ENCODE measurements around the gene AKIRIN1.

DNA sequence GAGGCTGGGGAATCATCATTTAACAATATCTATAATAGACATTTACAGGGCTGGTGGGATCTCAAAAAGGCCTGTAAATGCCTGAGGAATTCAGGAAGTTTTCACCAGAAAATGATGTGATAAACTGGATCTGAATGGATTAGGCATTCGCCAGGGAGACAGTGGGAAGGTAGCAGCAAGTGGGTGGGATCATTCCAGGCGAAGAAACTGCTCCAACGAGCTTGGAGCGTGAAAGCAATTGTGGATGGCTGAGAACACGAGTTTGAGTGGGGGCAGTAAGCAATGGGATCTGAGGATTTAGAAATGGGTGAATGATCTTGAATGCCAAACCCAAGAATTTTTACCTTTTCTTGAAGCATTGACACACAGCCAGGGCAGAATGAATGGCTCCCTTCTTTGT is 26.2 kb downstream of the AKIRIN1 start:
- TF ChIP-seq, protein P1, sequence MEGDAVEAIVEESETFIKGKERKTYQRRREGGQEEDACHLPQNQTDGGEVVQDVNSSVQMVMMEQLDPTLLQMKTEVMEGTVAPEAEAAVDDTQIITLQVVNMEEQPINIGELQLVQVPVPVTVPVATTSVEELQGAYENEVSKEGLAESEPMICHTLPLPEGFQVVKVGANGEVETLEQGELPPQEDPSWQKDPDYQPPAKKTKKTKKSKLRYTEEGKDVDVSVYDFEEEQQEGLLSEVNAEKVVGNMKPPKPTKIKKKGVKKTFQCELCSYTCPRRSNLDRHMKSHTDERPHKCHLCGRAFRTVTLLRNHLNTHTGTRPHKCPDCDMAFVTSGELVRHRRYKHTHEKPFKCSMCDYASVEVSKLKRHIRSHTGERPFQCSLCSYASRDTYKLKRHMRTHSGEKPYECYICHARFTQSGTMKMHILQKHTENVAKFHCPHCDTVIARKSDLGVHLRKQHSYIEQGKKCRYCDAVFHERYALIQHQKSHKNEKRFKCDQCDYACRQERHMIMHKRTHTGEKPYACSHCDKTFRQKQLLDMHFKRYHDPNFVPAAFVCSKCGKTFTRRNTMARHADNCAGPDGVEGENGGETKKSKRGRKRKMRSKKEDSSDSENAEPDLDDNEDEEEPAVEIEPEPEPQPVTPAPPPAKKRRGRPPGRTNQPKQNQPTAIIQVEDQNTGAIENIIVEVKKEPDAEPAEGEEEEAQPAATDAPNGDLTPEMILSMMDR (IDR thresholded peaks at IDR 0.05): no peak
- TF ChIP-seq POLR2A (IDR thresholded peaks at IDR 0.05): no peak
